Tibial nerve (tissue), 4 donors: Measurements from ENCODE around the gene CNN1. TPM values are rescaled to one million over a fixed set of nuclear protein-coding genes. Genes with fewer than 3 reads are reported as not detected.

ENCODE experiments used
- DNase-seq, 2 donors: peaks; one replicate each; pipeline ENCODE4 v3.0.0-alpha.2; 2019; ENCODE audit warnings: low spot score in 2 of 2
- H3K27ac ChIP-seq, 4 donors: fragments of 200-600 bp; sonication (generic) in 3 of 4; one replicate each; pipeline ENCODE4 v1.5.1; 2017 to 2019; ENCODE audit warnings: mild to moderate bottlenecking in 1 of 4
- H3K27me3 ChIP-seq, 2 donors: fragments of 200-600 bp; sonication (generic) in 1 of 2; one replicate each; pipeline versions ENCODE4 v1.5.1 to v1.6.0; 2017 to 2019
- H3K36me3 ChIP-seq, 3 donors: fragments of 200-600 bp; sonication (generic); one replicate each; pipeline ENCODE4 v1.5.1; 2018 to 2019
- H3K4me1 ChIP-seq, 4 donors: fragments of 200-600 bp; sonication (generic) in 3 of 4; one replicate each; pipeline ENCODE4 v1.5.1; 2017 to 2019
- H3K4me3 ChIP-seq, 4 donors: fragments of 200-600 bp; sonication (generic) in 3 of 4; one replicate each; pipeline ENCODE4 v1.5.1; 2017 to 2019; ENCODE audit warnings: mild to moderate bottlenecking in 1 of 4, moderate library complexity in 1 of 4
- H3K9me3 ChIP-seq, 4 donors: fragments of 200-600 bp; sonication (generic) in 3 of 4; one replicate each; pipeline ENCODE4 v1.5.1; 2017 to 2019
- CTCF ChIP-seq, 5 experiments: fragments of 200-600 bp in 3 of 5; fragments of 450-650 bp in 2 of 5; sonication (generic) in 3 of 5; IDR thresholded peaks; one replicate each; pipeline ENCODE4 v1.5.1; 2016 to 2019; ENCODE audit warnings: antibody characterized with exemption in 5 of 5, mild to moderate bottlenecking in 3 of 5, moderate library complexity in 2 of 5
- EP300 ChIP-seq, 2 donors: sonication (generic); formaldehyde crosslinking; IDR thresholded peaks; one replicate each; pipeline ENCODE4 v1.6.1; 2017; ENCODE audit warnings: antibody characterized with exemption in 2 of 2, mild to moderate bottlenecking in 1 of 2
- POLR2A ChIP-seq, 2 donors: fragments of 450-650 bp; IDR thresholded peaks; one replicate each; pipeline ENCODE4 v1.6.1; 2017; ENCODE audit warnings: antibody characterized with exemption in 2 of 2, mild to moderate bottlenecking in 2 of 2, moderate library complexity in 2 of 2
- WGBS, 2 donors: methylation state at CpG; one replicate each; pipeline ENCODE4 v1.1.5; 2018; 5-methylcytosine and 5-hydroxymethylcytosine counted together
- total RNA-seq, 4 donors: library from RNA; depleted of rRNA; stranded (reverse); fragments of >200 nt; gene quantifications; one replicate each; pipeline ENCODE4 v1.1.0, GENCODE V29; 2016

Gene CNN1
- total RNA-seq, 4 donors from 2014 or later: 21.3 to 43.3 (median 27.3) TPM

DNA sequence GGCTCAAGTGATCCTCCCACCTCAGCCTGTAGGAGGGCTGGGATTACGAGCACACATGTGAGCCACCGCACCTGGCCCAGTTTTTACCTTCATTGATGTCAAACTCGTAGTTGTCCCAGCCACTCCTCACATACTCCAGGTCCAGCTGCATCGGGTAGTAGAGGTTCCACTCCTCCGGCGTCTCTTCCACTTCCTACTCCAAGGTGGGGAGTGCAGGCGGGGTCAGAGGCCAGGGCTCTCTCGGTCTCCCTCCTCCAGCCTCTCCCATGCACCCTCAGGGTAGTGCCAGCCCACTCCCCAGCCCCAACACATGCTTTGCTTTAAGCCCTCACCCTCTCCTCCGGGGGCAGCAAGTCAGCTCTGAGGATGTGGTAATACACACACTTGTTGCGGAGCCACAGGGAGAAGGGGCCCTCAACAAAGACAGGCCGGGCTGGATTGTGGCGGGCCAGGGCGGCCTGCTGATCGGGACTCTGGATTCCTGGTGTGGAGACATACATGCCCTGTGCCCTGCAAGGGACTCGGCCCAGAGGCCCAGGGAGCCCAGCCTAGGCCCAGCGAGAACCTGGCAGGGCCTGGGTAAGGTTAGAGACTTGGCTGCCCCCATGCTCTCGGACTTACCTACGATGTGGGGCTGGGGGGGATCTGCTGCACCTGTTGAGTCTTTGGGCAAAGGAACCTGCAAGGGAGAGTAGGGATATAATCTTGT is 31.1 kb upstream of the CNN1 start:
- 90 to 91% methylated on average over 17 of the region's 18 CpGs for WGBS, 2 donors
- Histone ChIP-seq H3K4me3 (no peak overlapping the region), H3K27me3 (no peaks in the 10 kb centered on the region), H3K4me1 (peaks cover 0 to 15% (median 7%) of the 10 kb centered on the region in 4 donors), H3K27ac (no peak overlapping the region), H3K36me3 (peaks cover 0 to 36% (median 0%) of the 10 kb centered on the region in 3 donors), H3K9me3 (no peaks in the 10 kb centered on the region)
- DNase-seq: no peak
- TF ChIP-seq POLR2A (IDR thresholded peaks at IDR 0.05): no peak
- TF ChIP-seq EP300 (IDR thresholded peaks at IDR 0.05): no peak
- TF ChIP-seq CTCF (IDR thresholded peaks at IDR 0.05): no peak

GRCh38 chr19:11510444-11510843 is 28.2 kb upstream of the CNN1 start:
- H3K36me3 ChIP-seq: peaks cover 0 to 58% (median 4%) of the 10 kb centered on the region in 3 donors
- no peak overlapping the region for H3K27ac ChIP-seq
- no peaks in the 10 kb centered on the region for H3K27me3 ChIP-seq
- H3K4me3 ChIP-seq: no peak overlapping the region
- H3K4me1 ChIP-seq: peaks cover 0 to 10% (median 6%) of the 10 kb centered on the region in 4 donors
- no peaks in the 10 kb centered on the region for H3K9me3 ChIP-seq
- no peak for TF ChIP-seq POLR2A (IDR thresholded peaks at IDR 0.05)
- no peak for TF ChIP-seq CTCF (IDR thresholded peaks at IDR 0.05)
- no peak for TF ChIP-seq EP300 (IDR thresholded peaks at IDR 0.05)
- DNase-seq: no peak
- 93 to 95% methylated on average over 8 of the region's 8 CpGs for WGBS, 2 donors

DNA sequence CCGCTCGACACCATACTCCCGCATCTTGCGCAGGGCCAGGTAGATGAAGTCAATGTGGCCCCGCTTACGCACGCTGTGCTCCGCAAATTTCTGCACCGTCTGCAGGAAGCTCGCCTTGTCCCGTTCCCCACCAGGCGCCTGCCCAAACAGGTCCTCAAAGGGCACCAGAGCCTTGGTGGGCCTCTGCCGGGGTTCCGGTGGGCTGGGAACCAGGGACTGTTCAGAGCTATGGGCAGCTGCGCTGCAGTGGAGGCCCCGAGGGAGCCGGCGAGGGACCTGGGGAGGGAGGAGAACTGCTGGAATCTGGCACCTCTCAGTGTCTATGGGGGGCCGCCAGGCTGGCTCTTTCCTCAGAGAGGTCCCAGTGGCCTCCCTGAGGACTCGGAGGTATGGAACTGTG is 24.7 kb upstream of the CNN1 start:
- peaks cover 0 to 91% (median 9%) of the 10 kb centered on the region in 3 donors for H3K36me3 ChIP-seq
- H3K4me1 ChIP-seq: no peaks in the 10 kb centered on the region
- TF ChIP-seq CTCF (IDR thresholded peaks at IDR 0.05) (no peak), POLR2A (IDR thresholded peaks at IDR 0.05) (no peak), EP300 (IDR thresholded peaks at IDR 0.05) (no peak)
- H3K27me3 ChIP-seq: no peaks in the 10 kb centered on the region
- no peak overlapping the region for H3K27ac ChIP-seq
- no peaks in the 10 kb centered on the region for H3K9me3 ChIP-seq
- no peak for DNase-seq
- H3K4me3 ChIP-seq: no peak overlapping the region
- WGBS, 2 donors: 96 to 97% methylated on average over 14 to 20 of the region's 20 CpGs

- Histone ChIP-seq H3K4me1 (no peaks in the 10 kb centered on the region), H3K9me3 (no peaks in the 10 kb centered on the region), H3K36me3 (peaks cover 0 to 80% (median 6%) of the 10 kb centered on the region in 3 donors), H3K4me3 (no peak overlapping the region), H3K27me3 (no peaks in the 10 kb centered on the region), H3K27ac (no peak overlapping the region)
- no peak for DNase-seq
- 92 to 98% methylated on average over 7 to 9 of the region's 9 CpGs for WGBS, 2 donors
- TF ChIP-seq EP300 (IDR thresholded peaks at IDR 0.05) (no peak), CTCF (IDR thresholded peaks at IDR 0.05) (no peak), POLR2A (IDR thresholded peaks at IDR 0.05) (no peak)
These were observed 19.5 kb upstream of the CNN1 start for GRCh38 chr19:11519138-11519537.

- Histone ChIP-seq H3K36me3 (peaks cover 0 to 24% (median 0%) of the 10 kb centered on the region in 3 donors), H3K27me3 (no peaks in the 10 kb centered on the region), H3K4me3 (peak within 1 kb of the TSS; percentile 78 to 92 (median 84)), H3K9me3 (no peaks in the 10 kb centered on the region), H3K4me1 (peaks cover 0 to 33% (median 12%) of the 10 kb centered on the region in 4 donors), H3K27ac (peak within 1 kb of the TSS; percentile 60 to 89 (median 87))
- peak; percentile 96 to 98 for DNase-seq
- TF ChIP-seq EP300 (IDR thresholded peaks at IDR 0.05) (peak; percentile 41 to 84), POLR2A (IDR thresholded peaks at IDR 0.05) (peak in 1 of 2 donors; percentile 48), CTCF (IDR thresholded peaks at IDR 0.05) (peak in 2 of 5 experiments; percentile 10 to 16)
- 0 to 1% methylated on average over 22 of the region's 47 CpGs for WGBS, 2 donors
These were observed 9.9 kb upstream of the CNN1 start, which contains the start of gene ECSIT for GRCh38 chr19:11528551-11529341. Gene ECSIT, minus strand, starts transcription at chr19:11529134. Its CDS starts 9,964 bp downstream, at chr19:11519170.
